ENCODE results near the gene RNF182.

- TF ChIP-seq, protein P1, sequence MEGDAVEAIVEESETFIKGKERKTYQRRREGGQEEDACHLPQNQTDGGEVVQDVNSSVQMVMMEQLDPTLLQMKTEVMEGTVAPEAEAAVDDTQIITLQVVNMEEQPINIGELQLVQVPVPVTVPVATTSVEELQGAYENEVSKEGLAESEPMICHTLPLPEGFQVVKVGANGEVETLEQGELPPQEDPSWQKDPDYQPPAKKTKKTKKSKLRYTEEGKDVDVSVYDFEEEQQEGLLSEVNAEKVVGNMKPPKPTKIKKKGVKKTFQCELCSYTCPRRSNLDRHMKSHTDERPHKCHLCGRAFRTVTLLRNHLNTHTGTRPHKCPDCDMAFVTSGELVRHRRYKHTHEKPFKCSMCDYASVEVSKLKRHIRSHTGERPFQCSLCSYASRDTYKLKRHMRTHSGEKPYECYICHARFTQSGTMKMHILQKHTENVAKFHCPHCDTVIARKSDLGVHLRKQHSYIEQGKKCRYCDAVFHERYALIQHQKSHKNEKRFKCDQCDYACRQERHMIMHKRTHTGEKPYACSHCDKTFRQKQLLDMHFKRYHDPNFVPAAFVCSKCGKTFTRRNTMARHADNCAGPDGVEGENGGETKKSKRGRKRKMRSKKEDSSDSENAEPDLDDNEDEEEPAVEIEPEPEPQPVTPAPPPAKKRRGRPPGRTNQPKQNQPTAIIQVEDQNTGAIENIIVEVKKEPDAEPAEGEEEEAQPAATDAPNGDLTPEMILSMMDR (conservative IDR thresholded peaks at IDR 0.05 in 1 of 2, IDR thresholded peaks at IDR 0.05 in 1 of 2; ENCODE audit: low read depth in 1 of 2, low read length in 2 of 2), result no peak
- TF ChIP-seq EZH2 (IDR thresholded peaks at IDR 0.05; ENCODE audit: low read length, missing control alignments), result peak; percentile 54
Observed at GRCh38 chr6:13924949-13925881, at the start of gene RNF182.
